DMS79 (cell line): ENCODE results near the gene TTC33.
A peak's percentile ranks its signal among the peaks of the same experiment; 100 is the strongest.
"Not testable (repeated sequence)": the region's sequence is repeated elsewhere in the genome, so short reads cannot be mapped to it uniquely, and the experiment has no call there.

Source experiments
- DNase-seq: peaks from one replicate; lab custom pipeline; 2025; lab: John Stamatoyannopoulos, UW

Gene TTC33

GRCh38 chr5:40717281-40717680 is 38.5 kb downstream of the TTC33 start:
- no peak for DNase-seq

DNA sequence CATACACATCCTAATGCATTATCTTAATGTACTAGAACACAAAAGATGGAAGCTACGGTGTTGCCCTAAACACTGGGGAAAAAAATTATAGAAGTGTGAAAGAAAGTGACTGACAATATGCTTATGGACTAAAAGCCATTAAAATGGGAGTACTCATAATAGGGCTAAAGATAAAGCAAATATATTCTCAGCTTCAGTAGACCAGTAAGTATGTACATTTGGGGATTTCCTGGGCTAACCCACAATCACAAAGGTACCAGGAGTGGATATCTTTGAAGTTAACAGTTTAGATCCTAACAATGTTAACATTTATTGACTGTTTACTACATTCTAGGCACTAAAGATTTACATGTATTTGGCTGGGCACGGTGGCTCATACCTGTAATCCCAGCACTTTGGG is 39.2 kb downstream of the TTC33 start:
- no peak for DNase-seq

- DNase-seq = no peak
These were observed 39.8 kb downstream of the TTC33 start for GRCh38 chr5:40716000-40716399.

GRCh38 chr5:40714001-40714400 is 41.8 kb downstream of the TTC33 start:
- DNase-seq = no peak

DNA sequence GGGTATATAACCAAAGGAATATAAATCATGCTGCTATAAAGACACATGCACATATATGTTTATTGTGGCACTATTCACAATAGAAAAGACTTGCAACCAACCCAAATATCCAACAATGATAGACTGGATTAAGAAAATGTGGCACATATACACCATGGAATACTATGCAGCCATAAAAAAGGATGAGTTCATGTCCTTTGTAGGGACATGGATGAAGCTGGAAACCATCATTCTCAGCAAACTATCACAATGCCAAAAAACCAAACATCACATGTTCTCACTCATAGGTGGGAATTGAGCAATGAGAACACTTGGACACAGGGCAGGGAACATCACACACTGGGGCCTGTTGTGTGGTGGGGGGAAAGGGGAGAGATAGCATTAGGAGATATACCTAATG is 45.2 kb downstream of the TTC33 start:
- not testable (repeated sequence) for DNase-seq

GRCh38 chr5:40705484-40705883 is 50.3 kb downstream of the TTC33 start:
- DNase-seq = not testable (repeated sequence)

DNA sequence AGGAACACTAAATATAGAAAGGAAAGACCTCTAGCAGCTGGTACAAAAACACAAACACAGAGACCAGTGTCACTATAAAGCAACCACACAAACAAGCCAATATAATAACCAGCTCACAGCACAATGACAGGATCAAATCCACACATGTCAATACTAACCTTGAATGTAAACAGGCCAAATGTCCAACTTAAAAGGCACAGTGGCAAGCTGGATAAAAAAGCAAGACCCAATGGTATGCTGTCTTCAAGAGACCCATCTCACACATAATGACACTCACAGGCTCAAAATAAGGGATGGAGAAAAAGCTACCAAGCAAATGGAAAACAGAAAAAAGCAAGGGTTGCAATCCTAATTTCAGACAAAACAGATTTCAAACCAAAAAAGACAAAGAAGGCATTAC is 53.7 kb downstream of the TTC33 start:
- not testable (repeated sequence) for DNase-seq

GRCh38 chr5:40700116-40700782 is 55.5 kb downstream of the TTC33 start:
- DNase-seq = no peak

GRCh38 chr5:40694433-40694832 is 61.3 kb downstream of the TTC33 start:
- DNase-seq = no peak

DNA sequence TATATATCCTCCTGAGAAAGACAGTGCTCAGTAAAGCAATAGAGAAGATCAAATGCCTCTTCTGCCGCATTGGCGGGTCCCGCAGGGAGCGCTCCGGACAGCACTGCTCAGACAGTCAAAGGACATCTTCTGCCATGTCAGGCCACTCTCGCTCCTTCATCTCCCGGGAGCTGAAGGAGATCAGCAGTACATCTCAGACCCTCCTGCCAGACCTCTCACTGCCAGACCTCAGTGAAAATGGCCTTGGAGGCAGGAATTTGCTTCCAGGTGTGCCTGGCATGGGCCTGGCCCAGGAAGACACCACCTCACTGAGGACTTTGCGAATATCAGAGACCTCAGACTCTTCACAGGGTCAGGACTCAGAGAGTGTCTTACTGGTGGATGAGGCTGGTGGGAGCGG is 63.9 kb downstream of the TTC33 start:
- no peak for DNase-seq

GRCh38 chr5:40690267-40690666 is 65.5 kb downstream of the TTC33 start:
- DNase-seq = no peak

- DNase-seq = no peak
These were observed 66.3 kb downstream of the TTC33 start for GRCh38 chr5:40689438-40689837.

DNA sequence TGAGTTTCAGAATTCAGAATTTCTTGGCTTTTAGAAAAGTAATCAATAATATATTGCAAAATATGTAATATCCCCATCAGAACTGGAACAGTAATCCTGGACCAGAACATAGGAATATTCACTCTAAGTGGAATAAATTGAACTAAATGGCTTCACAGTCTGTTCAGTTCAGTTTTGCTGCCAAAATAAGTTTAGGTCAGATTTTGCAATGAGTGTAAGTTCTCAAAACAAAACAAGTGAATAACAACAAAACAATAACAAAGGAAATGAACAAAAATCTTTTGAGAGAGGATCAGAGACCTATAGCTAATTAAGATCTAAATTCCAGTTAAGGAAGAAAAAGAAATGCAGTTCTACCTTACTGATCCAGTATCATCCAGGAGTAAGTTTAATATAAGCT is 66.8 kb downstream of the TTC33 start:
- no peak for DNase-seq

DNA sequence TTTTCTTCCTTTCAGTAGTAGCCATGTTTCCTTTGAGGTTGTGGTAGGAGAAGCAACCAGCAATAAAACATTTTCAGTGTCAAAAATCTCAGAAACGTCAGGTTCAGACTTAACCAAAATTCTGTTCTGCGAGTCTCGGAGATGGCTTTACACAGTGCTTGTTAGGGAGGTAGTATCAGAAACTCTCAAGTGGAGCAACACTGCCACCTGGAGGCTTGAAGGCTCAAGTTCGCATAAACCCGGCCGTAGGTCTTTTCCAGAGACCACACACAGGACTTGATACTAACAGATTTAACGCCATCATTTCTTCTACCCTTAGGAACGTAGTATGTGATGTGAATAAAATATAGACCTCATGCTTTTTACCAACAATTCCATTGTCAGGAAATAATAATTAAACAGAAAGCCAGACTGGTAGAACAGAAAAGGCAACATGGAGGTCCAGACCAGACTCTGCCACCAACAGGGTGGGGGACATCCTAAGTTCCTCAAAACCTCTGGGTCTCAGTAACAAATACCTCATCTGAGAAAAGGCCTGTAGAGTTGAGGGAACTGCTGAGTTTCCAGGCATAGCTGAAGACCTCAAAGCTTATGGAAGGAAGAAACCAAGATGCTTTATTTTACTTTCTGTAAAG is 67.5 kb downstream of the TTC33 start:
- peak; percentile 1 for DNase-seq

DNA sequence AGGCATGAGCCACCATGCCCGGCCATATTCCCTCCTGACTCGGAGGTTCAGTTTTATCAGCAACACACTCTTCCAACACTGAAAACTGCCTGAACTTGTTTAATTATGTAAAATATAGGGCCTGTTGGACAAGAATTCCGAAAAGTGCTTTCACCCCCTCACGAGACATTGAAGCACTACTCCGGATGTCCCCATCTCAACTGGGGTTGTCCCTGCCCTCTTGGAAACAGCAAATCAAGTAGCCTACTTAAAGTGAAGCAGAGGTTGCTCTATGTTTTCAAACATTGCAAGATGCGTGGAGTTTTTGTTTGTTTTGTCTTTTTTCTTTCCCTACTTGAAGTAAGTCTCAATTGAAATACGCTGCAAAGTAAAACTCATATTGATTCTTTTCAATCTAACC is 68.4 kb downstream of the TTC33 start:
- no peak for DNase-seq

DNA sequence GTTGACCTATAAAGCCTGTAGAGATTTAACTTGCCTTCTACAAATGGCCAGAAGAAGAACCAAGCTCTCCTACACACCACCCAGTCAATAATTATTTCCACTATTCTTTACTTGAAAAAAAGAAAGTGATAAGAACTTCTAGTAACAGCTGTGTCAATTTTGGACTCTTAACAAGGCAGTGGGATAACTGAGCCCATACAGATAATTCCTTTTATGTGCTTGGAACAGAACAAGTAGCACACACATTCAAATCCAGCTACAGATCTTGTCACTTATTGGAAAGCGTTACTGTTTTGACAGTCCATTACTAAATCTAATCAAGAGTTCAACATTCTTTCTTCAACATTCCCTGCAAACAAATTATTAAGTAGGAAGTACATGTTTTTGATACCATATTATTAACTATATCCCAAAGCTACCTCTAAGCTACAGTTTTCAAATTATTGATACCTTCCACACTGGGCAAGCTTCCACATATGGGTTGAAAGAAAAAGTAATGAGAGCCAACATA is 69.7 kb downstream of the TTC33 start:
- no peak for DNase-seq

- DNase-seq = no peak
These were observed 70.6 kb downstream of the TTC33 start for GRCh38 chr5:40685193-40685592.

DNA sequence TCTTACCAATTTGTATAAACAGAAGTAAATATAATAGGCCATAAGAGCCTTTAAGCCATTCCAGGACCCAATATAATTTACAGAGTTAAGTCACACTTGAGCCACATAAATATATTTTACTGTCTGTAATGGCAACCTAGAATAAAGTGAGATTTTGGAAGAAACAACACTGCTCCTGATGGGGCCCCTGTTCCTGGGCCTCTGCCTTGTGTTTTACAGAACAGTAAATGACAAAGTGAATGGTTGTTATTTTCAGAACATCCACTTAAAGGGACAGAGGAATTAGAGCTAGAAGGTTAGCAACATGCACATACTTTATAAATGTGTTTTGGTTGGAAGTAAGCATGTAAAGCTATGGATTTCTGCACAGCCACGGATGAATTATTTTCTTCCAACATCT is 72.5 kb downstream of the TTC33 start:
- DNase-seq = no peak

- DNase-seq = no peak
These were observed 73.4 kb downstream of the TTC33 start for GRCh38 chr5:40682154-40683017.

- no peak for DNase-seq
These were observed 74.2 kb downstream of the TTC33 start for GRCh38 chr5:40681363-40682153.

- no peak for DNase-seq
These were observed 74.9 kb downstream of the TTC33 start for GRCh38 chr5:40680741-40681362.
